GM21723 (cell line): ENCODE results near the gene SLC14A1.

Source experiments
- ATAC-seq: cut with Tn5 transposase; IDR thresholded peaks from one replicate; pipeline ENCODE4 v1.9.1; 2021; ENCODE audit warnings: mild to moderate bottlenecking, moderate library complexity; ENCODE audit not compliant: unreplicated experiment

The SLC14A1 gene

GRCh38 chr18:45792506-45793263, 68.7 kb downstream of the SLC14A1 start:
- no peak for ATAC-seq

- ATAC-seq: no peak
These were observed 69.4 kb downstream of the SLC14A1 start for GRCh38 chr18:45793264-45793965.

GRCh38 chr18:45801416-45802004, 77.5 kb downstream of the SLC14A1 start:
- no peak for ATAC-seq
